Large intestine (tissue), 3 donors: ENCODE data around the gene APBB2. TPM values are rescaled to one million over a fixed set of nuclear protein-coding genes. Genes with fewer than 3 reads are reported as not detected.

Experiments
- DNase-seq, 2 donors: peaks; one replicate each; pipeline versions ENCODE4 v3.0.0 to v3.0.0-alpha.2; 2013
- H3K27ac ChIP-seq: one replicate; pipeline ENCODE4 v1.5.1; 2013; ENCODE audit warnings: low read length
- H3K27me3 ChIP-seq: 2 replicates; pipeline ENCODE4 v1.6.1; 2013; ENCODE audit warnings: low read length; ENCODE audit not compliant: control insufficient read depth, insufficient read depth
- H3K36me3 ChIP-seq: 2 replicates; pipeline ENCODE4 v1.6.1; 2013; ENCODE audit warnings: low read length; ENCODE audit not compliant: control insufficient read depth, insufficient read depth
- H3K4me1 ChIP-seq: one replicate; pipeline ENCODE4 v1.6.1; 2013; ENCODE audit warnings: low read length; ENCODE audit not compliant: control insufficient read depth, insufficient read depth
- H3K4me3 ChIP-seq: one replicate; pipeline ENCODE4 v1.5.1; 2013; ENCODE audit warnings: low read length
- H3K9me3 ChIP-seq: one replicate; pipeline ENCODE4 v1.6.1; 2013; ENCODE audit warnings: mild to moderate bottlenecking, low read depth, low read length, moderate library complexity; ENCODE audit not compliant: control insufficient read depth
- WGBS: methylation state at CpG from one replicate; pipeline ENCODE4 v1.1.5; 2013; ENCODE audit warnings: low lambda C conversion rate; ENCODE audit not compliant: insufficient coverage; 5-methylcytosine and 5-hydroxymethylcytosine counted together
- polyA plus RNA-seq: library from polyadenylated mRNA; unstranded; fragments of 120-200 nt; gene quantifications from one replicate; pipeline ENCODE4 v1.2.1, GENCODE V29; 2013

APBB2 gene
- polyA plus RNA-seq, 1 donor: 26.6 TPM

GRCh38 chr4:41216294-41217019 lies 2.1 kb upstream of the APBB2 start:
- Histone ChIP-seq H3K9me3 (no peaks in the 10 kb centered on the region), H3K4me3 (peak overlapping the region; percentile 81), H3K27ac (peak overlapping the region; percentile 88), H3K36me3 (no peaks in the 10 kb centered on the region), H3K4me1 (peaks cover 19% of the 10 kb centered on the region), H3K27me3 (no peaks in the 10 kb centered on the region)
- peak; percentile 74 to 88 for DNase-seq
- 0% methylated on average over 1 of the region's 59 CpGs for WGBS

GRCh38 chr4:41215969-41216293 lies 1.6 kb upstream of the APBB2 start:
- H3K4me3 ChIP-seq: peak overlapping the region; percentile 81
- WGBS: no CpG with 5 or more reads among the region's 8 CpGs
- H3K9me3 ChIP-seq: no peaks in the 10 kb centered on the region
- peaks cover 19% of the 10 kb centered on the region for H3K4me1 ChIP-seq
- H3K27ac ChIP-seq: peak overlapping the region; percentile 70
- no peaks in the 10 kb centered on the region for H3K27me3 ChIP-seq
- no peak for DNase-seq
- no peaks in the 10 kb centered on the region for H3K36me3 ChIP-seq

- H3K27ac ChIP-seq: peak overlapping the region; percentile 54
- H3K4me3 ChIP-seq: peak overlapping the region; percentile 35
- H3K9me3 ChIP-seq: no peaks in the 10 kb centered on the region
- 20% methylated on average over 1 of the region's 9 CpGs for WGBS
- no peaks in the 10 kb centered on the region for H3K36me3 ChIP-seq
- H3K27me3 ChIP-seq: no peaks in the 10 kb centered on the region
- DNase-seq: peak in 1 of 2 donors; percentile 29
- H3K4me1 ChIP-seq: peaks cover 22% of the 10 kb centered on the region
Observed at GRCh38 chr4:41215155-41215554, 813 bp upstream of the APBB2 start.

- Histone ChIP-seq H3K27ac (peak overlapping the region; percentile 54), H3K36me3 (no peaks in the 10 kb centered on the region), H3K4me3 (peak overlapping the region; percentile 35), H3K27me3 (no peaks in the 10 kb centered on the region), H3K9me3 (no peaks in the 10 kb centered on the region), H3K4me1 (peaks cover 25% of the 10 kb centered on the region)
- no peak for DNase-seq
- WGBS: no CpG with 5 or more reads among the region's 8 CpGs
Observed at GRCh38 chr4:41214825-41215146, 444 bp upstream of the APBB2 start.

- no CpG with 5 or more reads among the region's 35 CpGs for WGBS
- Histone ChIP-seq H3K9me3 (no peaks in the 10 kb centered on the region), H3K4me3 (peak overlapping the region; percentile 86), H3K27ac (peak overlapping the region; percentile 13), H3K27me3 (no peaks in the 10 kb centered on the region), H3K4me1 (peaks cover 27% of the 10 kb centered on the region), H3K36me3 (no peaks in the 10 kb centered on the region)
- DNase-seq: no peak
Observed at GRCh38 chr4:41213625-41214135, 662 bp downstream of the APBB2 start.

GRCh38 chr4:41212616-41213203 lies 1.6 kb downstream of the APBB2 start:
- no peaks in the 10 kb centered on the region for H3K36me3 ChIP-seq
- peak overlapping the region; percentile 86 for H3K4me3 ChIP-seq
- H3K9me3 ChIP-seq: no peaks in the 10 kb centered on the region
- no peak overlapping the region for H3K27ac ChIP-seq
- DNase-seq: peak; percentile 44 to 71
- H3K4me1 ChIP-seq: peaks cover 27% of the 10 kb centered on the region
- no CpG with 5 or more reads among the region's 12 CpGs for WGBS
- H3K27me3 ChIP-seq: no peaks in the 10 kb centered on the region

- no CpG with 5 or more reads among the region's 1 CpG for WGBS
- Histone ChIP-seq H3K27me3 (no peaks in the 10 kb centered on the region), H3K4me3 (no peak overlapping the region), H3K27ac (no peak overlapping the region), H3K9me3 (no peaks in the 10 kb centered on the region), H3K36me3 (no peaks in the 10 kb centered on the region), H3K4me1 (peaks cover 27% of the 10 kb centered on the region)
- DNase-seq: no peak
Observed at GRCh38 chr4:41211951-41212615, 2.3 kb downstream of the APBB2 start.

GRCh38 chr4:41209901-41210300 lies 4.4 kb downstream of the APBB2 start:
- DNase-seq: peak in 1 of 2 donors; percentile 41
- Histone ChIP-seq H3K4me3 (no peak overlapping the region), H3K27ac (peak overlapping the region; percentile 30)

GRCh38 chr4:41209187-41209586 lies 5.2 kb downstream of the APBB2 start:
- Histone ChIP-seq H3K27ac (peak overlapping the region; percentile 30), H3K27me3 (no peaks in the 10 kb centered on the region), H3K36me3 (no peaks in the 10 kb centered on the region), H3K4me3 (peak overlapping the region; percentile 31), H3K9me3 (no peaks in the 10 kb centered on the region), H3K4me1 (peaks cover 14% of the 10 kb centered on the region)
- DNase-seq: peak; percentile 35 to 72
- WGBS: no CpG with 5 or more reads among the region's 5 CpGs

More at GRCh38 chr4:41209901-41210300, 4.4 kb downstream of the APBB2 start:
- H3K27me3 ChIP-seq: no peaks in the 10 kb centered on the region
- no peaks in the 10 kb centered on the region for H3K9me3 ChIP-seq
- 50% methylated on average over 2 of the region's 9 CpGs for WGBS
- peaks cover 17% of the 10 kb centered on the region for H3K4me1 ChIP-seq
- no peaks in the 10 kb centered on the region for H3K36me3 ChIP-seq

- Histone ChIP-seq H3K4me3 (no peak overlapping the region), H3K27me3 (no peaks in the 10 kb centered on the region), H3K9me3 (no peaks in the 10 kb centered on the region), H3K27ac (no peak overlapping the region), H3K36me3 (no peaks in the 10 kb centered on the region), H3K4me1 (peaks cover 8% of the 10 kb centered on the region)
- no peak for DNase-seq
Observed at GRCh38 chr4:41207291-41207831, 7.0 kb downstream of the APBB2 start.
